Loucy (cell line): ENCODE results near the gene RNF4.

ENCODE experiments used
- H2AFZ ChIP-seq: fragments of 200-600 bp; sonication (generic); 2 replicates; pipeline ENCODE4 v1.6.0; 2016; ENCODE audit warnings: antibody characterized with exemption, mild to moderate bottlenecking, low read length, moderate library complexity
- H3F3A ChIP-seq: fragments of 200-600 bp; 2 replicates; pipeline ENCODE4 v1.6.0; 2016; ENCODE audit warnings: antibody characterized with exemption, low read depth, mild to moderate bottlenecking
- H3K27me3 ChIP-seq: fragments of 200-600 bp; sonication (generic); 2 replicates; pipeline ENCODE4 v1.6.1; 2014; ENCODE audit warnings: low read length, mild to moderate bottlenecking; ENCODE audit not compliant: insufficient read depth, poor library complexity, severe bottlenecking
- H3K36me3 ChIP-seq: fragments of 200-600 bp; sonication (generic); 2 replicates; pipeline ENCODE4 v1.6.1; 2016; ENCODE audit warnings: low read length; ENCODE audit not compliant: insufficient read depth
- H3K4me1 ChIP-seq: fragments of 200-600 bp; sonication (generic); 2 replicates; pipeline ENCODE4 v1.5.1; 2014; ENCODE audit warnings: low read length, mild to moderate bottlenecking; ENCODE audit not compliant: insufficient read depth, poor library complexity, severe bottlenecking
- H3K4me2 ChIP-seq: fragments of 200-600 bp; sonication (generic); 2 replicates; pipeline ENCODE4 v1.6.0; 2014; ENCODE audit warnings: antibody characterized with exemption, low read length, low read depth, mild to moderate bottlenecking; ENCODE audit not compliant: poor library complexity, severe bottlenecking
- H3K4me3 ChIP-seq: fragments of 200-600 bp; sonication (generic); 2 replicates; pipeline ENCODE4 v1.5.1; 2014; ENCODE audit warnings: low read length, mild to moderate bottlenecking, mixed read lengths; ENCODE audit not compliant: poor library complexity, severe bottlenecking
- H3K79me2 ChIP-seq: fragments of 200-600 bp; sonication (generic); 2 replicates; pipeline ENCODE4 v1.6.1; 2014; ENCODE audit warnings: low read length; ENCODE audit not compliant: insufficient read depth
- H3K9ac ChIP-seq: fragments of 200-600 bp; sonication (generic); 2 replicates; pipeline ENCODE4 v1.6.0; 2014; ENCODE audit warnings: mild to moderate bottlenecking, low read depth, low read length, moderate library complexity; ENCODE audit not compliant: poor library complexity, severe bottlenecking
- H3K9me2 ChIP-seq: fragments of 200-600 bp; sonication (generic); replicated peaks from 2 replicates; pipeline ENCODE4 v1.6.1; 2016; ENCODE audit warnings: low read depth, low read length, mixed read lengths
- H3K9me3 ChIP-seq: fragments of 200-600 bp; sonication (generic); 2 replicates; pipeline ENCODE4 v1.6.1; 2014; ENCODE audit warnings: mild to moderate bottlenecking, antibody characterized with exemption, low read length, low read depth; ENCODE audit not compliant: insufficient read depth
- H4K20me1 ChIP-seq: fragments of 200-600 bp; sonication (generic); 2 replicates; pipeline ENCODE4 v1.6.0; 2014; ENCODE audit warnings: antibody characterized with exemption, low read length, mild to moderate bottlenecking; ENCODE audit not compliant: insufficient read depth, poor library complexity, severe bottlenecking
- CTCF ChIP-seq: fragments of 200-600 bp; sonication (generic); conservative IDR thresholded peaks from 2 replicates; pipeline ENCODE4 v1.5.1; 2014; ENCODE audit warnings: mild to moderate bottlenecking, antibody characterized with exemption, low read length
- EZH2phosphoT487 ChIP-seq: fragments of 200-600 bp; IDR thresholded peaks from 2 replicates; pipeline ENCODE4 v1.6.1; 2018; ENCODE audit warnings: antibody characterized with exemption, mild to moderate bottlenecking, moderate library complexity, borderline replicate concordance

Gene RNF4

GRCh38 chr4:2423066-2423465 lies 45.8 kb upstream of the RNF4 start:
- Histone ChIP-seq H3K27me3 (peaks cover 7% of the 10 kb centered on the region), H3K79me2 (no peaks in the 10 kb centered on the region), H3K9ac (no peak overlapping the region), H2AFZ (no peak overlapping the region), H3F3A (no peaks in the 10 kb centered on the region), H3K4me2 (no peak overlapping the region), H4K20me1 (no peaks in the 10 kb centered on the region), H3K4me1 (peaks cover 18% of the 10 kb centered on the region), H3K4me3 (no peak overlapping the region), H3K9me2 (no peaks in the 10 kb centered on the region), H3K9me3 (no peaks in the 10 kb centered on the region), H3K36me3 (no peaks in the 10 kb centered on the region)
- TF ChIP-seq CTCF (no peak), EZH2phosphoT487 (no peak)

- H3K9me2 ChIP-seq = no peaks in the 10 kb centered on the region
- no peak overlapping the region for H3K4me3 ChIP-seq
- H3K27me3 ChIP-seq = peaks cover 7% of the 10 kb centered on the region
- no peak overlapping the region for H3K4me2 ChIP-seq
- no peaks in the 10 kb centered on the region for H4K20me1 ChIP-seq
- H3K36me3 ChIP-seq = no peaks in the 10 kb centered on the region
- peaks cover 18% of the 10 kb centered on the region for H3K4me1 ChIP-seq
- no peaks in the 10 kb centered on the region for H3K9me3 ChIP-seq
- H2AFZ ChIP-seq = no peak overlapping the region
- no peaks in the 10 kb centered on the region for H3K79me2 ChIP-seq
- no peak overlapping the region for H3K9ac ChIP-seq
- no peaks in the 10 kb centered on the region for H3F3A ChIP-seq
- TF ChIP-seq CTCF (no peak), EZH2phosphoT487 (no peak)
These were observed 45.2 kb upstream of the RNF4 start for GRCh38 chr4:2423695-2424094.

- Histone ChIP-seq H3K9me3 (no peaks in the 10 kb centered on the region), H4K20me1 (no peaks in the 10 kb centered on the region), H2AFZ (no peak overlapping the region), H3K79me2 (no peaks in the 10 kb centered on the region), H3K36me3 (no peaks in the 10 kb centered on the region), H3F3A (no peaks in the 10 kb centered on the region), H3K9me2 (no peaks in the 10 kb centered on the region), H3K27me3 (peaks cover 4% of the 10 kb centered on the region), H3K4me1 (peaks cover 10% of the 10 kb centered on the region), H3K4me2 (no peak overlapping the region), H3K9ac (no peak overlapping the region), H3K4me3 (no peak overlapping the region)
- no peak for TF ChIP-seq CTCF
- no peak for TF ChIP-seq EZH2phosphoT487
These were observed 44.3 kb upstream of the RNF4 start for GRCh38 chr4:2424581-2424980.
